HG02759 (cell line): ENCODE measurements around the gene NPIPB13.
"Not testable (repeated sequence)": the region's sequence is repeated elsewhere in the genome, so short reads cannot be mapped to it uniquely, and the experiment has no call there.

Experiments
- ATAC-seq: cut with Tn5 transposase; IDR thresholded peaks from one replicate; pipeline ENCODE4 v1.9.1; 2021; ENCODE audit warnings: mild to moderate bottlenecking, moderate library complexity; ENCODE audit not compliant: unreplicated experiment

NPIPB13 gene

GRCh38 chr16:30248379-30248778, at the start of gene NPIPB13:
TSS of gene NPIPB13 (minus strand) at chr16:30248479. CDS start at chr16:30245573, 2,906 bp downstream.
- not testable (repeated sequence) for ATAC-seq

GRCh38 chr16:30282357-30282756, 34.1 kb upstream of the NPIPB13 start:
- not testable (repeated sequence) for ATAC-seq

GRCh38 chr16:30278523-30278922, 30.2 kb upstream of the NPIPB13 start:
- ATAC-seq = not testable (repeated sequence)

DNA sequence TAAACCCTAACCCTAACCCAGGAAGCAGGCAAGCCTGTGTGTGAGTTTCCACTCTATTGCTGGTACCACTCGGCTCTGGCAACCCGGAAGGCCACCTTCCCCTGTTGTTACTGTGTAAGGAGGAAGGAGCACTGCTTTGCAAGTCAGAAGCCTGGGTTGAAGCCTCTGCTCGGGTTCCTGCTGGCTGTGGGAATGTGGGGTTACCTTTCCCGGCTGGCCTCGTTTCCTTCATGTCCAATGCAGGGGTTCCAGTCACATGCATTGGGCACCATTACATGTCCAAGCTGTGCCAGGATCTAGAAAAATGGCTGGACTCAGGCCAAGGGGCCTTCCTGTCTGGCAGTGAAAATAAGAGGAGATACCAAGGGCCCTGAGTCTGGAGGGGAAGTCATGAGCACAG, 31.2 kb downstream of the NPIPB13 start:
- not testable (repeated sequence) for ATAC-seq

GRCh38 chr16:30211414-30211813, 36.9 kb downstream of the NPIPB13 start:
- ATAC-seq = not testable (repeated sequence)

GRCh38 chr16:30209032-30209431, 39.2 kb downstream of the NPIPB13 start:
- not testable (repeated sequence) for ATAC-seq

GRCh38 chr16:30207063-30207704, 41.1 kb downstream of the NPIPB13 start:
- ATAC-seq = not testable (repeated sequence)

DNA sequence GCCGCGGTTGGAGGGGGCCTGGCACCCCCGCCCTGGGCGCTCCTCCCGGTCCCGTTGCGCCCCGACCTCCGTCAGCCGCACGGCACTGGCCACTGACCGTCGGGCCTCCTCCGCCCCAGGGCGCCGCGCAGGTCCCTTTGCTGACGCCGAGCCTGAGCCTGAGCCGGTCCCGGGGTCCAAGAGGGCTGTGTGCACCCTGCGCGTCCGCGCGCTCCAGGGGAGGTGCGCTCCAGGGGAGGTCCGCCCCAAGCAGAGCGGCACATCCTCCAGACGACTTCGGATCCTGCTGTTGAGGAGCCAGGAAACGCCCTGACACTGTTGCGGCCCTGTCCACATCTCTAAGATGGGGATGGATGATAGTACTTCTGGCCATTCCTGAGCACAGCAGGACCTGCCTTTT, 42.0 kb downstream of the NPIPB13 start:
- not testable (repeated sequence) for ATAC-seq

GRCh38 chr16:30205541-30206236, 42.6 kb downstream of the NPIPB13 start:
- ATAC-seq = not testable (repeated sequence)

DNA sequence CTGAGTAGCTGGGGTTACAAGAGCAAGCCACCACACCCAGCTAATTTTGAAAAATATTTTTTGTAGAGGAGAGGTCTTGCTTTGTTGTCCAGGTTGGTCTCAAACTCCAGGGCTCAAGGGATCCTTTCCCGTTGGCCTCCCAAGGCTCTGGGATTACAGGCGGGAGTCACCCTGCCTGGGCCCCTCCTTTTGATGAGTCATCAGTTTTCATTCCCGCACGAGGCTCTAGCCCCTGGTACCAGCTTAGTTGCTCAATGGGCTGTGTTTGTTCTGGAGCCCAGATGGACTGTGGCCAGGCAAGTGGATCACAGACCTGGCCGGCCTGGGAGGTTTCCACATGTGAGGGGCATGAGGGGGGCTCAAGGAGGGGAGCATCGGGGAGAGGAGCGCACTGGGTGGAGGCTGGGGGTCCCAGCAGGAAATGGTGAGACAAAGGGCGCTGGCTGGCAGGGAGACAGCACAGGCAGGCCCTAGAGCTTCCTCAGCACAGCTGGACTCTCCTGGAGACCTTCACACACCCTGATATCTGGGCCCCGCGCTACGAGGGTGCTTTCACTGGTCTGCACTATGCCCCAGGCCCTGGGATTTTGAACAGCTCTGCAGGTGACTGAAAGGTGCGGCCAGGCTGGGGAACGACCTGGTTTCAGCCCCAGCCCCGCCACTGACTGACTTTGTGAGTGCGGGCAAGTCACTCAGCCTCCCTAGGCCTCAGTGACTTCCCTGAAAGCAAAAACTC, 48.5 kb downstream of the NPIPB13 start:
- not testable (repeated sequence) for ATAC-seq

DNA sequence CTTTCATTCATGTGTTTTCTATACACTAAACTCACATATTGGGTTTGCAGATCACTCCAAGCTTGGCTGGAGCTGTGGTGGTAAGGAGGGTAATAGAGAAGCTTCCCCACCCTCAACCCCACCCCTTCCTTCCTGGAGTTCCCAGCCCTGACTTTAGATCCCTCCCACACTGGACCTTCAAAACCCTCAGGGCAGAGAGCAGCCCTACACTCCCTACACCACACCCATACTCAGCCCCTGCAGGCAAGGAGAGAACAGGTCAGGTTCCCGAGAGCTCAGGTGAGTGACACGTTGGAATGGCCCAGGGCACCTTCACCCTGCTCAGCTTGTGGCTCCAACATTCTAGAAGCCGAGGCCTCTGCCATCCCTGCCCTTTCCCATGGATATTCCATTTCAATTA, 49.2 kb downstream of the NPIPB13 start, which contains the start of gene SULT1A3:
Gene SULT1A3, plus strand, starts transcription at position 207 of the 400 bp plus-strand sequence. CDS start 1,474 bp downstream, outside the sequence.
- not testable (repeated sequence) for ATAC-seq
